ELR (cell line): ENCODE measurements around the gene ERI3.

Experiments used
- DNase-seq: peaks from one replicate; pipeline ENCODE4 v3.0.0-alpha.2; 2015; ENCODE audit warnings: low read depth

The ERI3 gene

DNA sequence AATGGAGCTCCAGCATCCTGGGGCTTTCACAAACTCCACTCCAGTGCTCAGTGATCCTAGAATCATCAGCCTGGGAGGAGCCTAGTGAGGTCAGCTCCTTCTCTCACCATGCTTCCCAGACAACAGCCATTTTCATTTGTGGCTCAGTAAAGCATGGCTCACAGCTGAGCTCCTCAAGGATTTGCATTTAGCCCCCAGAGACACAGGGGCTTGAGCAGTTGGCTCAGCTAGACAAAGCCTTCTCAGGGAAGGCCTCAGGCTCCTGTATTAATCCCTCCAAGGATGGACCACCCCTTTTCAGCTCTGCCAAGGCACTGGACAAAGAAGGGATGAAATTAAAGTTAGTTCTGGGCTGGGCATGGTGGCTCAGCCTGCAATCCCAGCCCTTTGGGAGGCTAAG, 39.5 kb downstream of the ERI3 start:
- no peak for DNase-seq

DNA sequence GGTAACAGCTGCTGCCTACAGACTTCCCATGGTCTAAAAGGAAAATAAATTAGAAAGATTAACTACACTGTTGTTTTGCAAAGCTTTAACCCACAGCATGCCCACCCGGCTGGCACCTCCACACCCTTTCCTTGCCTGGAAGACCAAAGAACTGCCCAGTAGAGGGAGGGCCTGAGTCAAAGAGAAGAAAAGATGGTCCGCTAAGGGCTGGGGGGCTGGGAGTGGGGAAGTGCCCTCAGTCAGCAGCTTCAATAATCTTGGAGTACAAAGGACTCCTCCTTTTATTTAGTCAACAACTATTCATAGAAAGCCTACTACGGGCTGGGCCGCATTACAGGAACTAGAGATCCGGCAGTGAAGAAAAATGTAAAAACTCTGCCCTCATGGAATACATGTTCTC, 40.6 kb downstream of the ERI3 start:
- no peak for DNase-seq

DNA sequence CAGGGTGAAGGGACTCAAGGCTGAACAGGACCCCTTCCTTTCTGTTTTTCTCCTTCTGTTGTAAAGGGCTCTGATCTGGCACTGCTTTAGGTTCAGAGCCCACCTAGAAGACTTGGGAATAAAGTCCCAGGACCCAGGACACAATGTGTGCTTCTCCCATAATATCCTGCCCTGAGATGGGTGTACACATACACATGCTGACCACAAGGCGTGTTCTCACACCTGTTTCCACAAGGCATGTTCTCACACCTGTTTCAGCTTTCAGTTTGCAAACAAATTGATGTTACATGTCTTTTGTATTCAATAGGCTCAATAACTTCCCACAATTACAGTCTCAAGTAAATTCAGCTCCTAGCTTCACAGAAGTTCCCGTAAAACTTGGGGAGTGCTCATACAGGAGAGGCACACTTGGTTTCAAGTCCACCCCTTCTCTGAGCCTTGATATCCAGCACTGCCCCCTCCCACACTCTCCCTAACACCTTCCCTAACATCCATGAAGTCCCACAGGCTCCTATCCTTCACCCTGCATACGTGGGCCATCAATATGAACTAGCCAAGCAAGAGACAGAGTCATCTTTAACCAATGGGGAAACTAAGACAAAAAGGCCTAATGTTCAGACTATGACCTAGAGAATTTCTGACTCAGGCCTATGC, 41.7 kb downstream of the ERI3 start:
- DNase-seq, result no peak

DNA sequence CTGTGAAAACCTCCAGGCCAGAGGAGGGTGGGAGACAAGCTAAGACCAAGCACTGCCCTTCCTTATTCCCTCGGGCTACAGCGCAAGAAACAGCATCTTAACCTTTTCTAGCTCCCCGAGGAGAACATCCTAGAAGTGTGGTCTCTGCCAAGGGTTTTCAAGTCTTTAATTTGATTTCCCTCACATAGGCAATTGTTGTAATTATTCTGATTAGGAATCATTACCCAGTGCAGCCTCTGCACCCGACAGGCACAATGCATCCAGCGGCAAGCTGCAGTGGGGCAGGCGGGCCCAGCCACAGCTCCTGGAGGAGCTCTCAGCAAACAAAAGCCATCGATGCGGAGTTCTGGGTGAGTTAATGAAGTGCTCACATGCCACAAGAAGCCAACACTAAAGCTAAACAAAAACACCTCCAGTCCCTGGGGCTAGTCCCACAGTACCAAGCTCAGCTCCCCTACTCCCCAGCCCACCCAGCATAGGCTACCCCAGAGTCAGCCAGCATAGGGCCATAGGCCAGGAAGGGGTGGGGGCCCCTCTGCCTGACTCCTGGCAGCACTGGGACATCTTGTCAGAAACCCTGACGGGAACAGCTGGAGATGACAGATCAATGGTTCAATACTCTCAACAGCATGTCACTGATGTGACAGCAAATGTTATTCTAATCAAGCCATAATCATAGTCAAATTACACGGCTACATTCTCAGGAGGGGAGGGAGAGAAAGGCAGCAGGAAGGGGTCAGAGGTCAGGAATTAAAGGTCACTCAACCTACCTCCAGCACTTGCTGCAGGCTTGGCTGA, 42.5 kb downstream of the ERI3 start:
- no peak for DNase-seq

DNA sequence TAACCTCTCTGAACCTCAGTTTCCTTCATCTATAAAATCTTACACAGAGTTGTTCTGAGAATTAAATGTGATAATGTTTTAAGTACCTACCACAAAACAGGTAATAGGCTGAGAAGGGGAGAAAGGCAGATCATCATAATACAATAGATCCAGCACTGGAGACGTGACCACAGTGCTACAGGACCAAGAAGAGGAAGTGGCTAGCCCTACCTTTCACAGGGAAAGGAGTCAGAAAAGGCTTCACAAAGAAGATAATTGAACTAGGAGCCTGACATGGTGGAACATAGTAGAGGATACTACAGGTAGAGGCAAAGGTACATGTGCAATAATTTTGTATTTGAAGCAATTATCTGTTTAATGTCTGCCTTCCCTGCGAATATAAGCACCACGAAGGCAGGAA, 45.1 kb downstream of the ERI3 start:
- DNase-seq, result no peak

DNA sequence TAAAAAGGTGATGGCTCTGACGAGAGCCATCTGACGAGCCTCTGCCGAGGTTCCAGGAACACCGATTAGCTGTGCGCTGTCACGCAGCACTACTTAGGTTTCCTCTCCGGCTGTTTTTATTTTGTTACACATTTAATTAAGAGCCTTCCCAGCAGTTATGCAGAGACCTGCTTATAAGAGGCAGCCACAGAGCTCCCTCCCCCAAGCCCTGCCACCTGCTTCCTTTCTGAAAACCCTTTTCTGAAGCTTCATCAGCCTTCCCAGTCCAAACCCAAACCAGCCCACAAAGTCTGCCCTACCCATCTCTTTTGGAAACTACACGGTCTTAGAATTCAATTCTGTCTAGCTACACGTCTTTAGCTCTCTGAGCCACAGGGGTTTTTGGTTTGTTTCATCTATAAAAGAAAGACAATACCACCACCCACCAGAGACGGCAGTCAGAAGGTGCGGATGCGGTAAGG, 49.1 kb downstream of the ERI3 start:
- no peak for DNase-seq

DNA sequence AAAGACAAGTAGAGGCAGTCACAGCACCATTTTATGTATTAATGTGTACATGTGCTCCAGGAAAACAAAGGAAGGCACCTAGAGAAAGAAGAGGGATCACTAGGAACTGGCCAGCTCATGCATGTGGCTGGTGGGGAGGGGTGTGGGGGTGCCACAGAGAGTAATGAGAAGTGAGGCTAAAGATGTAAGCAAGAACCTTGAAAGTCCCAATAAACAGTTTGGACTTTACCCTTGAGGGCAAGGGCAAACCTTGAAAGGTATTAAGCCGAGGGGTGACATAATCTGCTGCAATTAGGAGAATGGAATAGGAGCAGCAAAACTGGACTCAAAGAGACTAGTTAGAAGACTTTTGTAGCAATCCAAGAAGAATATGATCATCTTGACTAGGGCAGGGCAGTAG, 51.5 kb downstream of the ERI3 start:
- no peak for DNase-seq

DNA sequence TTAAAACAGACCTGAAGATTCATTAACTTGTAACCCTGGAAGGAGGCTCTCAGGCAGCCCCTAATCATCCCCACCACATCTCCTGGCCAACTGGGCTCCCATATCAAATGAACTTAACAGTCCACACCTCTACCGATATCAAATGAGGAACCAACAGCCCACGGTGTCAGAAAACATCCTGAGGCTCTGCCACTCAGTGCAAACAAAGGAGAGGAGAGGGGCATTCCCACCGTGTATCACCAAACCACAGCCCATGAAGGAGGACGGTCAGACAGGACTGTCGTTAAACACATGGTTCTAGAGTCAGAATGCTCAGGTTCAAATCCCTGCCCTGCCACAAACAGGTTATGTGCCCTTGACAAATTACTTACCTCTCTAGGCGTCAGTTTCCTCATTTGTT, 52.5 kb downstream of the ERI3 start:
- DNase-seq, result no peak

DNA sequence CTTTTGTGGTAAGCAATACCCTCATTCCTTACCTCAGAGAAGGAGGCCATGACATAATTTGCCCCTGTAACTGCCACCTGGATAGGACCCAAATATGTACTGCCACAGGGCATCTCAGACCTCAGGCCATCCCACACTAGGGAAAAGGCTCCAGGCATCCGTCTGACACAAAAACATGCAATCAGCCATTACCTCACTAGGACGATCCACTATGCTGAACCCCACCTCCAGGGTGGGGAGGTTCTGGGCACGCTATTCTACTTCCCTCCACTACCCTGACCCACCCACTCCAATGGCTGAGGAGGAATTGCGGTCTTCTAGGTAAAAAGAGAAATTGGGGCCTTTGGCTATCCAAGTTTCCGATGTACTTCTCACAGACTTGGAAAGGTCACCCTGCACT, 53.6 kb downstream of the ERI3 start:
- DNase-seq, result no peak

DNA sequence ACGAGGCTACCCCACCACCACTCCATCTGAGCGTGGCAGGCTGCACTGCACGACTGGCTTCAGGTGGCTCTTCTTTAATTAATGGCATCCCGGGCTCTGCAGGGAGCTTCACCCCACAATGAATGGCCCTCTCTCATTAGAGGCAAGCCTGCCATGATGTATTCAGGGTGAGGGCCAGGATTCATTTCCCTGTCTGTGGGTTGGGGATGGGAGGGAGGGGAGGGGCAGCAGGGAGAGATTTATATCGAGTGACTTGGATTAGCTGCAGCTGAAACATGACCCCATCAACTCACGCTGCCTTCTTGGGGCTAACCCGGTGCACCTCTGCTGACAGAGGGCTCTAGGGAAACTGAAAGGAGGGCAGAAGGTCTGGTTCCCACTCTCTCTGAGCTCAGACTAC, 54.2 kb downstream of the ERI3 start:
- DNase-seq, result no peak

DNA sequence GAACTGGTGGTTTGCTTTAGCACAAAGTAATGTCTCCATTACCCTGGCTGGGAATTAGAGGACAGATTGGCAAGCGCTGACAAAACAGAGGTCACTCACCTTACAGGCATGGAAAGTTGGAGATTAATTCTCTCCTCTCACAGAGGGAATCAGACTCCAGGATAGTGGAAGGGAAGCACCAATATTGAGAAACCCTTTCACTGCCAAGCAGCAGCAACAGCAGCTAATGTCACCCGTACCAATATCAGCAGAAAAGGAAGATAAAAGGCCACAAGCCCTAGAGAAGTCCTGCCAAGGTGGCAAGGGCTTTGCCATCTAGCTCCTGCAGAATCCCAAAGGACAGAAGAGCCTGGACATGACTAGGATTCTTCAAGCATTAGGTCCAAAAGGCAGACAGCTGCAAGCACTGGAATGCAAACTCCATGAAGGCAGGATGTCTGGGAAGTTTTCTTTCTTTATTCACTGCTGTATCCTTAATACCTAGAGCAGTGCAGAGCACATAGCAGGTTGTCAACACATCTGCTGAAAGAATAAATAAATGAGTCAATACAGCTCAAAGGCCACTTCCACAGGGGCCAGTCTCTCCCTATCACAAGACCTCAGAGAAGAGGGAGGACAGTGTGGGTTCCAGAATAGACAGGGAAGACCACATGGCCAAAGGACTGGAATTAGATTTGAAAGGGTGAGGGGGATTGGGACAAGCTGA, 57.2 kb downstream of the ERI3 start:
- DNase-seq, result no peak

DNA sequence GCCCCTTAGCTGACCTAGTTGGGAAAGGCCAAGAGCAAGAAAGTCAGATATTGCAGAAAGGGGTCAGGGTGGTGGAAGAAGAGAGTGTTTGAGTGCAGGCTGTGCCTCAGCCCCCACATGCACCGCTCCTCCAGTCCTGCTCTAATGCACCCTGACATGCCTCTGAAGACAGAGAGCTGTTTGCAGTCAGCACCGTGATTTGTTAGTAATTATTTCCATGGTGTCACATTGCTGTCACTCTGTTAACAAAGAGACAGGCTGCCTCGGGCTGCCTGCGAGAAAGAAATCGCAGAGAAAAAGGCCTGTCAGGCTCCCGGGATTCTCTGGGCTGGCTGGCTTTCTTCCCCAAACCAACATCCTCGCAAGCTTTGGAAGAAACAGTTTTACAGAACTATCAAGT, 58.3 kb downstream of the ERI3 start:
- no peak for DNase-seq

DNA sequence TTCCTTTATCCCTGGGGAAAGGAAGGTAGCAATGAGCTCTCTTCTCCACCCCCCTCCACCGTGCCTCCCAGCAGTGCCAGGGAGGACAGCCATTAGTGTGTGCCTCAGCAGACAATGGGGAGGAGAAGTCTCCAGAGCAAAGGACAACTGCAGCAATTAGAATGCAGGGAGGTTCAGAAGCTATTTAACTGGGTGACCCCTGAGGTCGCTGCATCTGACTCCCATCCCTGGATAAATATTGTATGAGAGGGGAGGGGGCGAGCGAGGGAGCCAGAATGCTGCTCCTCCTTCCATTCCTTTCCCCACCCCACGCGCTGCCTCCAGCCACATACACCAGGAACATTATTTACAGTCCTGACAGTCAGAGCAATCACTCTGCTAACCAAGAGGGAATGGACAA, 59.0 kb downstream of the ERI3 start:
- no peak for DNase-seq

DNA sequence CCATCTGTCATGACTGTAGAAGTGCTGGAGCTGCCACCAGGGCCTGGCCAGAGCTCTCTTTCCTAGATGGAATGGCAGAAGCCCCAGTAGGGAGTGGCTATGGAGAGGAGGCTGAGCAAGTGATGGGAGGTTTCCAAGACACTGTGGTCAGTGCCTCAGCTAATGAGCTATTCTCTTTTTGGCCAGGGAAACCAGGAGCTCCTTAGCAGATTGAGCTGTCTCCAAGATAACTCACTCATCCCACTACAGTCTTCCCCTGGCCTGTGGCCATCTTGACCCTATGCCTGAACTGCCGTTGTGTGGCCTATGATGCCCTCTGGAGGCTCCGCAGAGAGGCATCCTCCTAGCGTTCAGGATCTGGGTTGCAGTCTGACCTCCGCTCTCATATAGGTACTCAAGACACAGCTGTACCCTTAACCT, 60.5 kb downstream of the ERI3 start:
- DNase-seq, result peak; percentile 55

DNA sequence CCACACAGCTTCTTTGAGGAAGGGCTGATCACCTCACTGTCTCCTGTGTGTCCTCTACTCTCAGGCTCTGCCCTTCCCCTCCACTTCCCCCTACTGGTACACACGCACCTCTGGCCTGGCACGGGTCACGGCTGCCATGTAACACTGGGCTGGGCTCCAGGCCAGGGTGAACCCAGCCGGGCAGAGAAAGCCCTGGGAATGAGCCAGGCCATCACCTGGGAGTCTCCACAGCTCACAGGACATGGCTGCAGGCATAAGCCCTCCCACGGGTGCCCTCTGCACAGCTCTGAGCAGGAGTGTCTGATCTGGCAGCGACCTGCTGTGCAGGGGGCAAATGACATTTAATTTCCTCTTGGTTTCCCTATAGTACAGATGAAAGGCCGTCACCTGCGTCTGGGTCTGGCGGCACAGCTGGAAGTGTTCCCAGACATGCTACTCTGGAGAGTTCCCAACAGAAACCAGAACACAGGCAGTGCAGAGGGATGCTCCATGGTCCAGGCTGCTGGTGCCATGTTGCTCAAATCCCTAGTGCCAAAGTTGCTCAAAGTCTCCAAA, 61.2 kb downstream of the ERI3 start:
- DNase-seq, result no peak

DNA sequence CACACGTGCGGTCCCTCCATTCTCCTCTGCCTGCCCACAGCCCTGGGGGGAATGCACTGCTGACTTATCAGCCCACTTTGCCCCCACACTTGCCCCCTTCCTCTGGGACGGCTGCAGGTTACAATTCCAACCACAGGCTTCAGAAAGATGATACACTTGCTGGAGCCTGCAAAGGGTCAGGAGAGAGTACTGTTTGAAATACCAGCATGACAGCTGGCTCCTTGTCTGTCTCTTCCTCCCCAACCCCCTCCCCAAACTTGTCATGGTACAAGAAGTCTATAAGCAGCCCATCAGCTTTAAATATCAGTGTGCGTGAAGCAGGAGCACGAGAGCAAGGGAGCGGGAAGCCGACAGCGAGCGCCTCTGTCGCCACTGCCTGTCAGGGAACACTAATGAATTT, 62.4 kb downstream of the ERI3 start:
- no peak for DNase-seq

DNA sequence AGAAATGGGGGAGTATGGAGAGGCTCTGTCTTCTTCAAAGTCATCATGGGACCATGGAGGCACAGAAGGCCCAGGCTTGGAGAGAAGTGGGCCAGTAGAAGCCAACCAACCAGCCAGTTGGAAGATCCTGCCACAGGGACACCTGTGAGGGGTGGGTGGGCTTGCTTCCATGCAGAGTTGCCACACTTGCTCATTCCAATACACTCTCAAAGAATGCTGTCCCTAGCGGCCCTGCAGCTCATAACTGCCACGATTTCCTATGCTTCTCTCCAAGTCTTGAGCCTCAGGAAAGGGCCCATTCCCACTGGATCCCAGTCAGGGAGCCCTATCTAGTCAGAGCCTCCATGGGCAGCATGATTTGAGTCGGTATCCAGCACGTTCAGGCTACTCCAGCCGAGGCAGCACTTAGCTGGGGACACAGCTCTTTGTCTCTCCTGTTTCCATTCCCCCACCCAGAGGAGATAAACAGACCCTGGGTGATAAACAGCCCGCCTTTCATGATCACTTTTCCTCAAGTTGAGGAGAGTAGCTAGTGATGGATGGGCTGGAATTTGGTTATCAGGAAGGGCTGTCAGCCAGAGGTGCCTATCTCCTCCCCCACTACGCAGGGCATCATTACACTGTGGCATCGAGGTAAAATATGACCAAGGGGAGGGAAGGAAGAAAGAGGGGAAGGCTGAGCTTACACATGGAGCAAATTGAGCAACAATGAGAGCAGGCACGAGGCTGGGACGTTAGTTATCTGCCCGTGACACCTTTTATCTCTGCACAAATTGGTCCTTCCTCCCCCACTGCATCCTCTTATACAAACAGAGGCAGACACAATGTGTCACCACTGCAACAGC, 64.6 kb downstream of the ERI3 start:
- no peak for DNase-seq

DNA sequence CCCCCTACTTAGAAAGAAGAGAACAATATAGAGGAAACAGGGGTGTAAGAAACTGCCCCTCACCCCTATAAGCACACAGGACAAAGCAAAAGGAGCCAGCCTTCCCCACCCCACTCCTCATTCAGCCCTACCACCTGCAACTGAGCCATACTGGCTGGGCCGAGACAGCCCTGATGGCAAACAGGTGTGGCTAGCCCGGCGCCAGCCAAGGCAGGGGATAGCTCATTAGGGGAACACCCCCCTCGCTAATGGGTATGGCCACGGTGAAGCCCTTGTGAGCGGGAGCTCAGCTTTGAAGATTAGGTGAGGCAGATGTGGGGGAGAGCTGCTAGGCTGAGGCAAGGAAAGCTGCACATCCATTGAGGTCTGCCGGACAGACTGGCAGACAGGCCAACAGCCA, 65.5 kb downstream of the ERI3 start:
- no peak for DNase-seq

DNA sequence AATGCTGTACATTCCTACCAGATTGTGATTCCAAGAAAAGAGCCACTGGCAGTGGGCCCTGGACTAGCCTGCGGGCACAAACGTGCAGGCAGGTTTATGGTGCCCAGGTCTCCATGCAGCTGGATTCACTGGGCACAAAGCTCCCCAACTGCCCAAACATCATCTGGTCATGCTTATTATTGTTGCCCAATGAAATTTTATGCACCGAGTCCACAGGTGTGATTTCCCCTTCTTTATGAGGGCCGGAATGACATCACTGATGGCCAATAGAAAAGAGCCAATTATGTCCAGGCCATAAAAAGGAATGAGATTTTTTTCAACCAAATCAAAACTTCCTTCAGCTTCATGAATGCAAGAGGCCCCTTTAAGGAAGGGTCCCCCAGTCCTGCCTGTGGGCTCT, 66.2 kb downstream of the ERI3 start:
- DNase-seq, result no peak

DNA sequence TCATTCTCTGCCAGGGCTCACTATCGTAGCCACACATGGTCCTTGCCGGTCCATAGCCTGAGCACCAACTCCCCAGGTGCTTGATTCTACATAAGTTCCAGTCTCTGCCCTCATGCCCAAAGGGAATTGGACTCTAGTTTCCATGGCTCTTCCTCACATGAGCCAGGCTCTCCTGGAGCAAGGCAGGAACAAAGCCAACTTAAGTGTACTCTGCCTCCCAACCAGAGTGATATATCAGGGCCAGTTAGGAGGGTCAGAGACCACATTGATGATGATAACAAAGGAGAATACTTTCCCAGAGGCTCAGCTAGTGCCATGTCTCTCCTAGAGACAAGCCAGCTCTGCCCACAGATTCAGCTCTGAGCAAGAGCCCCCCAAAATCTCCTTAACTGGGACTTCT, 70.9 kb downstream of the ERI3 start:
- DNase-seq, result no peak

DNA sequence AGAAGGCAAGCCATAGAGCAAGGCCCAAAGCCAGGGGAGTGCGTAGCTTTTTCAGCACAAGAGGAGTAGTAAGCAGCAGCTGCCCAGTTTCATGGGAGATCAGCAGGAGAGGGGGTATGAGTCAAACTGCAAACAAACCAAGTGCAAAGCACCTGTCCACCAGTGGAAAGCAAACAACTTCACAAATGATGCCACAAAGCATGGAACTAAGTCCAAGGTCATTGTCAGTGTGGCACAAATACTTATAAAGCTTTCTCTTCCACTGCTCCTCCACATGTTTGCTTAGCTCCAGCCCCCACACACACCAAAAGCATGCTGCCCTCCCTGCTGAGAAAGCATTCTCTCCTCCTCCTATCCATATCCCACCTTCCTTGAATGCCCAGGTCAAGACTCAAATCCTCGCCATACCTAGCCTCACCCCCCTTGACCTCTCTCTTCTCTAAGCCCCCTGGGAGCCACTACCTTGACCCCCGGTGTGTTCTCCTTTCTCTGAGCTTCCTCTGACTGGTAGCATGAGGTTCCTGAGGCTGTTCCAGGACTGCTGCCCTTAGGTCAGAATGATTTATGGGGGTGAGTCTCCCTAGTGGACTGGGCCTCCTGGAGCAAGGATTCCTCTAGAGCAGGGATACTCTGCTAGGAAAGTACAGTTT, 71.4 kb downstream of the ERI3 start:
- no peak for DNase-seq
